Measurements from ENCODE around the gene EPHA7. TPM values are rescaled to one million over a fixed set of nuclear protein-coding genes. Genes with fewer than 3 reads are reported as not detected.

EPHA7 gene
- total RNA-seq, 1 donor from 2014 or later: 0.13 TPM

DNA sequence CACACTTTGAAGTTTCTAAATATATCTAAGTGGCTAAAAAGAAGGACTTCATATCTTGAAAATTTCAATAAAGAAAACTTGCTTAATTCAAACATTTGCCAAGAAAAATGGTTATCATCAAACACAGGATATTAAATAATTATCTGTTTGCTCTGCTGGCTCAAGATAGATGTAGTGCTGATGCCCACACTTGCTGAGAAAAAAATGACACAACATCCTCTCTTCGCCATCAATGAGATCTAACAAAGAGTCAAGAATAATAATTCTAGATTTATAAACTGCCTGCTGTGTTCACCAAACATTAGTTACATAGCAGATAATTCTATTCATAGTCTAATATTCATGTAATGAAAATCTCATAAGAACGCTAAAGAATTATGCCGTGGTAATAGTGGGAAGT, 93.6 kb downstream of the EPHA7 start:
- no peak for DNase-seq (ENCODE audit: low read depth, low spot score)

DNA sequence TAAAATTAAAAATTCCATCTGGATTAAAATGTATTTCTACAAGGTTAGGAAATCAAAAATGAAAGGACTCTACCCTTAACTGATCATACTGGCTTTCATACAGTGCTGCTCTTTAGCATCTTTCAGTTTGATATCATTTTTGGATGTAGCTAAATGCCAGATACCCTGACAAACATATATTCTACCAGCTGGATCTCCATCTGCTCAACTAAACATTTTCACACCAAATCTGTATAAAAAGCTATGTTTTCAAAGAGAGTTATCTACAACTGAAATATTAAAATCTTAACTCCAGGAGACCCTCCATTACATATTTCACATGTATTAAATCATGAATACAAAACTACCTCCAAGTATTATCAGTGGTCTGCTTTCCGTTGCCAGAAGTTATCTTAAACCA, 95.7 kb downstream of the EPHA7 start:
- DNase-seq (ENCODE audit: low read depth, low spot score): no peak

DNA sequence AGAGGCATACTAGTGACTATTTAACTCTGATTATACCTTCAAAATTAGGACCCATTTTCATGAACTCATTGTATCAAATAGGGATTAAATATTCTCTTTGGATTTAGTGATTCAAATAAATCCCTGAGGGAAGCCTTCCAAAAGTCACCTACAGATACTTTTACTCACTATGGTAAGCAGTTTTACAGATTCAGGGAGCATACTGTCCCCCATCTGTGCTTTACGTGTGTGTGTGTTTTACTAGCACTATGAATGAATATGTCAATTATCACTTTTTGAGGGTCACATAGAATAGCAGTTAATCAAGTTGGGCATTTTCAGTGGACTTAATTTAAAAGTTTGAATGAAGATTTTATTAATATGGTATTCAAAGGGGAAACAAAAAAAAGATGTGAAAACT, 96.7 kb downstream of the EPHA7 start:
- no peak for DNase-seq (ENCODE audit: low read depth, low spot score)

DNA sequence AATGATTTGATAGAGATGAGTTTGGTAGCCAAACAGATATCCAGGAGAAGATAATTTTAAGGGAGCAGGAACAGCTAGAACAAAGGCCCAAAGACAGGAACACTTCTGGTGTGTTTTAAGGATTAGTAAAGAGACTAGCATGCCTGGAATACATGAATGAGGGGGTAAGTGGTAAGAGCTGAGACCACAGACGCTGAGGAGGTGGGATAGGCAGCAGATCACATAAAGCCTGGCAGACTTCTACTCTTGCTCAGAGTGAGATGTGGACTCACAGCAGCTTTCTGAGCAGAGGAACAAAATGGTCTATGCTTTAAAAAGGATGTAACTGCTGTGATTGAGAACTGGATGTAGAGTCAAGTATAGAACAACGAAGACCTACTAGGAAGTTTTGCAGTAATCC, 100.1 kb downstream of the EPHA7 start:
- DNase-seq (ENCODE audit: low read depth, low spot score): no peak

DNA sequence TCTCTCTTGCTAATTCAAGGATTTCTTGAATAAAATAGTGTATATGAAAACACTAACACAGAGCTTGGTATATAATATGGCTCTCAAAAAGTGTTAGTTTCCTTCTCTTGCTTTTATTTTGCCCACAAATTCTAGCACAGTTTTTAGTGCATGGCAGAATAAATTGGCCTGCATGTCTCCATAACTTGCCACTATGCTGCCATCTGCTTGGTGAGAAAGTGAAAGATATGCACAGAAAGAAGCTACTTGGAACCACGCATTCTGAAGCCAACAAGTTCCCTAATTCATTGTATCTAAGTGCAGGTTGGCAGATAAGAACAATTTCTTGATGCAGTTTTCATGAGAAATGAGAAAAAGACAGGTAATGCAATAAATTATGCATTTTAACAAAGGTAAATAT, 101.2 kb downstream of the EPHA7 start:
- DNase-seq (ENCODE audit: low read depth, low spot score): no peak

DNA sequence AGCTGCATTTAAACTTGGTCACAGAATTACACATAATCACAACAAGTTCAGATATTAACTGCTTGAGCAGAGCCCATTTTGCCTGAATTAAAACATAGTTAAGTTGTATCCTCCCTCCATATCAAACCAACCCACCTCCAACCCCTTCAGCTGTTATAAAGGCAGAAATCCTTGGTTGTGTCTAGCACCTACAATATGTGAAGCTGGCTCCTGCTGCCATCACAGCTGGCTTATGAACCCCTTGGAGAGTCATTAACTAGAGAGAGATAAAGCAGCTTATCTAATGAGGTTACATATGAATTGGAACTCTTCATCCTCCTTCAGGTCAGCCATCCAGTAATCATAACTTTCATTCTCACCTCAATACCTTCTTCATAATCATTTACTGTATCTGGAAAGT, 101.8 kb downstream of the EPHA7 start:
- no peak for DNase-seq (ENCODE audit: low read depth, low spot score)

DNA sequence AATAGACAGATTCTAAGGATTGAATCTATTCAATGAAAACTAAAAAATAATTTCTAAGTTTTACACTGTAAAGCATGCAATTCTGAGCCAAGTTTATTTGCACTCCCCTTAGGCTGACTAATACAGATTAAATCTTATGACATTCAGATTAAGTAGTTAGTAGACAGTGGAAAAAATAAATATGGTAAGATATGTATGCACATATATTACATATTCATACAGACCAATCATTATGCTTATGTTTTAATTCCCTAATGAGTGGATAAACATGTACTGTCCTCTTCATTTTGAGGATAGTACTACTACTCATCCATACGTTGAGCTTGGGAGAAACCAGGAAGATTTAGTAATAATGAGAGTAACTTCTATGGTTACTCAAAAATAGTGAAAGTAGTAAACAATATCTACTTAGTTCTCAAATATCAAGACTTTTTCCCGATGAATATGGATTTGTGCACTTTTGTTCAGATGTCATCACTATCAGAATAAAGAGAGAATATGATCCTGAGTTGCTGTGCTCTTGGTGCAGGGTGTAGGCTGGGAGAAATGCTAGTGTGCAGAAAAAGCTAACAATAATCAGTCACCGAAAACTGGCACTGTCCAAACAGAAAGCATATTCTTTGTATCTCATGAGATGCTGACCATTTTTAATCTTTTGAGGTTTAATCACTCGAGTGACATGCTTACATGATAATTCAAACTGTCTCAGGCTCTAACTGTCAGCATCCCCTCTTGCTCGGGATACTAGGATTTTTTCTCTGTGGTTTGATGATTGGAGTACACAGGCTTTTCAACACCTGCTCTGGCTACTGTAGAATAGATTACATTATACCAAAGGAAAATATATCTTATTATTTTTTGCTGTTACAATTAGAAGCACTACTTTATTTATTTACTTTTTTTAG, 111.6 kb downstream of the EPHA7 start:
- no peak for DNase-seq (ENCODE audit: low read depth, low spot score)

DNA sequence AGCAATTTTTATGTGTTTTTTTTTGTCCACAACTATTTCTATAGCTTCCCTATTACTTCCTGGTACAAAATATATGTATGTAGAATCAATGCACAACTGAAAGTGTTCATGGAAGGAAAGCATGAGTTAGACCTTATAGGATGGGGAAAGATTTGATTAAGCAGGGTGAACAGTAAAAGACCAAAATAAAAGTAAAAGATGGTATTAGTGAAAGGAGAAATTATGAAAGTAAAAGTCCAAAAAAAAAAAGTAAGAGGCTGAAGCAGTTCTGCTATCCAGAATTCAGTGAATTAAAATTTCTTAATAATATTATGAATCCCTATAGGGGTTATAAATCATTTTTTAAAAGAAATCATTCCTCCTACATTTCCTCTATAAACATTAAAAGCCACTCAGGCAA, 114.3 kb downstream of the EPHA7 start:
- DNase-seq (ENCODE audit: low read depth, low spot score): no peak

DNA sequence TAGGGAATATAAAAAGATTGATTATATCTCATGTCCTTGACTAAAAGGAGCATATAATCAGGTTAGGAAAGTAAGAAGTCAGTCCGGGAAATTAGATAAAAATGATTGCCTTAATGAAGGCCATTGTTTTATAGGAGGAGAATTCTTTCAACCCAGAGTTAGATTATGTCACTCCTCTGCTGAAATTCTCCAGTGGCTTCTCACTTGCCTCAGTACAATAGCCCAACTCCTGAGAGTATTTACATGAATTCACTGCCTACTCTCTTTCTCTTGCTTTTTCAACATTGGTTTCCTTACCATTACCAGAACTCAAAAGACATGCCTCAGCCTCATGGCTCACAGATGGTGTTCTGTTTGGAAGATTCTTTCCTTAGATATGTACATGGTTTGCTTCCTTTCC, 114.9 kb downstream of the EPHA7 start:
- DNase-seq (ENCODE audit: low read depth, low spot score): no peak

DNA sequence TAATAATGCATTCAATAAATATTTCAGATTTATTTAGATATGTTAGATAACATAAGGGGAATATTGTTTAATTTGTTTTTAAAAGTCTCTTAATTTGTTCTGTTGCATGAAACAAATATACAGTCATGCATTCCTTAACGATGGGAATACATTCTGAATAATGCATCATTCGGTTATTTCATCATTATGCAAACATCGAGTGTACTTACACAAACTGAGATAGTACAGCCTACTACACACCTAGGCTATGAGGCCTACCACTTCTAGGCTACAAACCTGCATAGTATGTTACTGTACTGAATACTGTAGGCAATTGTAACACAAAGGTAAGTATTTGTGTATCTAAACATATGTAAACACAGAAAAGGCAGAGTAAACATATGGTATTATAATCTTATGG, 118.7 kb downstream of the EPHA7 start:
- no peak for DNase-seq (ENCODE audit: low read depth, low spot score)

DNA sequence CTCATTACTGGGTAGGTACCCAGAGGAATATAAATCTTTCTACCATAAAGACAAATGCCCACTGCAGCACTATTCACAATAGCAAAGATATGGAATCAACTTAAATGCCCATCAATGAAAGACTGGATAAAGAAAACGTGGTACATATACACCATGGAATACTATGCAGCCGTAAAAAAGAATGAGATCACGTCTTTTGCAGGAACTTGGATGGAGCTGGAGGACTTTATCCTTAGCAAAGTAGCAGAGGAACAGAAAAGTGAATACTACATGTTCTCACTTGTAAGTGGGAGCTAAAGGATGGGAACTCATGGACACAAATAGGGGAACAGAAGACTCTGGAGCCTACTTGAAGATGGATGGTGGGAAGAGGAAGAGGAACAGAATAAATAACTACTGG, 119.7 kb downstream of the EPHA7 start:
- DNase-seq (ENCODE audit: low read depth, low spot score): no peak

DNA sequence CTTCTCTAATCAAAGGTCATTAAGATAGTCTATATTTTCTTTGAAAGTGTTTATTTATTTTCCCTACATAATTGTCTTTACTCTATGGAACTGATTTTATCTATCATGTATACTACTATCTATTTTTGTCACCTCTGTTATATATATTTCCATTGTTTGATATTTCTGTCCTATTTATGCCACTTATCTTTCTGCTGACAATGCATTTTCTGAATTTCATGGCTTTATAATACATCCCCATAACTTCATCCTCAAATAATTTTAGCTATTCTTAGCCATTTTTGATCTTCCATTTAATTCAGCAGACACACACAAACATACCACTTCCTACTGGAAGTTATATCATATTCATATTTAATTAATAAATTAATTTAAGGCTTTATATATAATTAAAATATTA, 123.7 kb downstream of the EPHA7 start:
- no peak for DNase-seq (ENCODE audit: low read depth, low spot score)

DNA sequence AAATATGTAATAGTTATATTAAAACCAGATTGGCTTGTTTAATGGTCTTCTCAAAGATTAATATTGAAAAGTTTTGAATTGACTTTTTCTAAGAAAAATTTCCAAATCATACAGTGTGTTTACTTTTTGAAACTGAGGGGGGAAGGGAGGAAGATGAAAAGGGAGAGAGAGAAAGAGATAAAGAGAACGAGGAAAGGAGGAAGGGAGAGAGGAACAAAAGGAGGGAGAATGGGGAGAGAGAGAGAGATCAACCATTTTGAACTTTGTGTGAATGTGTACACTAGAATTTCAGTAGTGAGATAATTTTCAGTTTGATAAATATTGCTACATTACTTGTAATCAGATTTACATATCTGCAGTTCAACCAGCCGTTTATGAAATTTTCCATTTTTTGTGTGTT, 124.5 kb downstream of the EPHA7 start:
- DNase-seq (ENCODE audit: low read depth, low spot score): no peak

DNA sequence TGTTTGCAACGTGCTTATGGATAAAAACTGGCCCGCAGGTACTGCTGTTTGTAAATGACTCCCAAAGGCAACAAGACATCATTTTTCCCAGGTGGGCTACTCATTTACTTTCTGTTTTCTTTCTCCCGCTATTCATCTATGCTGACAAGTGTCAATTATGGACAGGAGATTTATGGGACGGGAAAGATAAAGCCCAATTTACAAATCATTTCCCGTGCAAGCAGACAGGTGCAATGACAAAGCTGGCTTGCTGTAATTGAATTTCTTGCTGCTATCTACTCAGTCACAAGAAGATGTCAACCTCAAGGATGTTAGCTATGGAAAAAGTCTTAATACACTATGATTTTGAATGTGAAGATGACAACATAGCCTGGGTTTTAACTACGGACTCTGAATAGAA, 125.5 kb downstream of the EPHA7 start:
- no peak for DNase-seq (ENCODE audit: low read depth, low spot score)

DNA sequence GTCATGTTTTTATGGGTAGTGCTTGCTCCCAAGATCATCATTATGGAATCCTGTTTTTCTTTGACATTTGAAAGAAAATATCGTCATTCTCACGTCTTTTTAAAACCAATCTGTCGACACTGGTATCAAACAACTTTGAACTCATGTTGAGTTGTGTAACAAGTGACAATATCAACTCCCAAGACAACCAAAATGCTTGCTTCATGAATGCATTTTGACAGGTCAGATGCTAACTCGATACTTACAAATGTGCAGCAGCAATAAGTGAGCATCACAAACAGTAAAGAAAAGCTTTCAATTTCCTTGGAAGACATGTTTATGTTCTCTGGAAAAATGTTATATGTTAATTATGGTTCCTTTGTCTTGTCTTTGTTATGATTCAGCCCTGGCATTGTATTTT, 125.9 kb downstream of the EPHA7 start:
- DNase-seq (ENCODE audit: low read depth, low spot score): no peak

DNA sequence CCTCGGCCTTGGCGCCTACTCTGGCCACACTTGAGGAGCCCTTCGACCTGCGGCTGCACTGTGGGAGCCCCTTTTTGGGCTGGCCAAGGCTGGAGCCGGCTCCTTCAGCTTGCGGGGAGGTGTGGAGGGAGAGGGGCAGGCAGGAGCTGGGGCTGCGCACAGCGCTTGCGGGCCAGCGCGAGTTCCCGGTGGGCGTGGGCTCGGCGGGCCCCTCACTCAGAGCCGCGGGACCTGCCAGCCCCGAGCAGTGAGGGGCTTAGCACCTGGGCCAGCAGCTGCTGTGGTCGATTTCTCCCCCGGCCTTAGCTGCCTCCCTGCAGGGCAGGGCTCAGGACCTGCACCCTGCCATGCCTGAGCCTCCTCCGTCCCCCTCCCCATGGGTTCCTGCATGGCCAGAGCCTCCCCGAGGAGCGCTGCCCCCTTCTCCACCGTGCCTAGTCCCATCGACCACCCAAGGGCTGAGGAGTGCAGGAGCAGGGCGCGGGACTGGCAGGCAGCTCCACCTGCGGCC, 136.8 kb downstream of the EPHA7 start:
- no peak for DNase-seq (ENCODE audit: low read depth, low spot score)

DNA sequence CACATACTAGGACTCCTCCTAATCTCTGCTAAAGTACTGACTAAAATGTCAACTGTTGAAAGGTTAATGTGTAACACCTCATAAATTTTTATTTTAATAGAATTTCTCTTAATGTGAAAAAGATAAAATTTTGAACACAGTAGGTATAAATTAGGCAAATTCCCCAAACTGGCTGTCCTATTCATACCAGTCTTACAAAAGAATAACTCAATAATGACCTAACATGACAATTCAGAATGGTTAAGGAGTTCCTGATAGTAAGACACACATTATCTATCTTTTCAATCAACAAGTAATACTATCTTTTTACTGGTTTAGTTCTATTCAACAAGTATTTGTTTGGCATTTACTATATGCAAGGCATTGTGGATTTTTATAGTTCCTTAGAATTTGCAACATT, 141.1 kb downstream of the EPHA7 start:
- no peak for DNase-seq (ENCODE audit: low read depth, low spot score)

DNA sequence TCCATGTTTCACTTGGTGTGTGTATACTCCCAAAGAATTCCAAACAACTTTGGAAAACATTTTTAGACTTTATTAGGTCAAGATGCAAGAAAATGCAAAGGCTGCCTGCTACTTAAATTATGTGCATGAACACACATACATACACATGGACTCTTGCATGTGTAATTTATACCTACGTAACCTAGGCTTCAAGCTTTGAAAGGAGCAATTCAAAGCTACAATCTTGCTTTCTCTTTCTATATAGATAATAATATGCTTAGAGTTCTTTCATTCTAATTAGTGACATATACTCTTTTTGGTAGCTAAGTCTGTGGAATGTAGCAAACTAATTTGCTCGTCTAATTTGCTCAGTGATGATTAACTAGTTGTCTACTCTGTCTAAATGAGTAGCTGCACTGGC, 146.5 kb downstream of the EPHA7 start:
- no peak for DNase-seq (ENCODE audit: low read depth, low spot score)

DNA sequence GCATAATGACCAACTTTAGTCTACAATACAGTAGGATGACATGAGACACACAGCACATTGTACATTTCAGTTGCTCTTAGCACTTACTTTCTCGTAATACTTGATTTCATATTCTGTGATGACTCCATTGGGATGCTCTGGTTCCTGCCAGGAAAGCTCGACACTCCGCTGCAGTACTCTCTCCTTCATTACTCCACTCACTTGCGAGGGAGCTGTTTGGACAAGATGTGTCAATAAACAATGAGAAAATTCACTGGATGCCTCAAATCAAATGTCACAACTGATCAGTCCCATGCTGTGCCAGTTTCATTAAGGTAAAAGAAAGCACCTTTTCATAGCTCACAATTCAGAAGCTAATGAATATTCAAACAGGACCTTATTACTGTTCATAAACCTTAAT, 147.1 kb downstream of the EPHA7 start:
- DNase-seq (ENCODE audit: low read depth, low spot score): no peak

DNA sequence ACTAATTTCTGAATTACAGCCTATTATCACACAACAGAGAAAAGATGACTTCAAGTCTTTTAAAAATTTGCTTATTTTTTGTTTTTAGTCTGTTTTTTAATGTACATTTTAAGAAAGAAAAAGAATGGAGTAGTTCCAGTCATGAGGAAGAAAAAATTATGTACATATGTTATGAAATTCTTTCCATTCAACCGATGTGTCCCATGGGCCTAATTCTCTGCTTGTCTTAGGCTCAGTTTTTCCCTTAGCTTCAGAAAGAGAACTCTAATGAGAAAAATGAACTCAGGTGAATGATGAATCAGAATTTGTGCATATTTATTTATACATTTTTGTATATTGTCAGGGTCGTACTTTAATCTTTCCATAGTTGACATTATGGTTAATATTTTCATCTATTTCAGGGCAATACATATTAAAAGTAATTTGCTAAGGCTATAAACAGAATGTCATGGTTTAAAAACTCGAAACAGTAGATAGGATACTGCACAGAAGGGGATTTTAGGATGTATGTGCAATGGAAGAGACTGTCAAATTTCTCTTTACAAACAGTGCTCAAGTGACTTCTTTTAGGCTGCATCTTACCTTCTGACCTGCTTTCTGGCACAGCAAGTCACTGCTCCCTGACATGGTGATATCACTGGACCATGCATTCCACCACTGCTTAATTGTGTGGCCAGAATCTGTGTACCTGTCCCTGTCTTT, 153.1 kb downstream of the EPHA7 start:
- no peak for DNase-seq (ENCODE audit: low read depth, low spot score)

DNA sequence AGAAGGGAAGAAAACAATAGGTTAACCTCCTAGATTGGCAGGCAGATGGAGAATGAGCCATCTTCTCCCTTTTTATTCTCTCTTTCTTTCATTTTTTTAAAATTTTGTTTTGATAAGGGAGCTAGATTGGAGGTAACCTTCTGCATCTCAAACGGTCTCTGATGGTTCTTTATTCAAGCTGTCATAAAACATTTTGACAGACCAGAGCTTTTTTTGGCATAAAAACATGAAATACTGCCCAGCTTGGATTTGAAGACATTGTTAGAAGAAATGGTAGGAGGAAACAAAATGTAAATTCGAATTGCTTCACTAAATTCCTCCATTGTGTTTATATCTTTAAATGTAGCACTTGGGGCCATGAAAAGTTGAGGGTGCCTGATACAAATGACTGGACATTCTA, 158.5 kb downstream of the EPHA7 start:
- no peak for DNase-seq (ENCODE audit: low read depth, low spot score)

DNA sequence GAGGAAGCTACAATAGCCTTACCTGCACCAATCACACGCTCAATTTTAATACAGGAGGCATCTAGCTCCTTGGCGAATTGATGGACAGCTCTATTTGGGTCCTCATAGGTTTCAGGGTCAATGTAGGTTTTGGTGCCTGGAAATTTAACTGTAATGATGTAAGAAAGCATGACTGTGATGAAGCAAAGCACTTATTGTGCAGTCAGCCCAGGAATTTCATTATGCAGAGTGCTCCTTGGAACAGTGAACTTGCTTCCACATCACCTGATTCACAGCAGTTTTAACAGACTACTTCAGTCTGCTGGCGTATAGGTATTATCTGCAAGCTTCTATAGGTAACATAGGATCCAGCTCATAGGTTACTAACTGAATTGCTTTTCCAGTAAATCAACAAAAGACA, 160.0 kb downstream of the EPHA7 start:
- no peak for DNase-seq (ENCODE audit: low read depth, low spot score)

DNA sequence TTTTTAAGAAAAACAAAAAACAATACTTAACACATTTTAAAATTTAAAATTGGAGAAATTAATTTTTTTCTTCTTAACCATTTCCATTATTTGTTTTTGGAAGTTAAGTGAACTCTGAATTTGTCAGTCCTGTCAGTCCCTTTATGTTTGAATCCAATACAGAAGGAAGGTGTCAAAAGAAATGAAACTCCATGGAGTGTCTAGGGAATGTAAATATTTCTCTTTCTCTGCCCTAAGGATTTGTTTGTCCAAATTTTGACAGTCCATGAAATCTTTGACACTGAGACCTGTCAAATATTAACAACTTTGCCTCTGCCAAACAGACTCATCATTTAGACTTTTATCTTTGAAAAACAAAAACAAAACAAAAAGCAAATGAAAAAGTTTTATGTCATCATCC, 166.4 kb downstream of the EPHA7 start:
- DNase-seq (ENCODE audit: low read depth, low spot score): no peak

Data from pulmonary artery endothelial cell (primary cell).